Measurements from ENCODE around the gene ZNF777.

The ZNF777 gene

DNA sequence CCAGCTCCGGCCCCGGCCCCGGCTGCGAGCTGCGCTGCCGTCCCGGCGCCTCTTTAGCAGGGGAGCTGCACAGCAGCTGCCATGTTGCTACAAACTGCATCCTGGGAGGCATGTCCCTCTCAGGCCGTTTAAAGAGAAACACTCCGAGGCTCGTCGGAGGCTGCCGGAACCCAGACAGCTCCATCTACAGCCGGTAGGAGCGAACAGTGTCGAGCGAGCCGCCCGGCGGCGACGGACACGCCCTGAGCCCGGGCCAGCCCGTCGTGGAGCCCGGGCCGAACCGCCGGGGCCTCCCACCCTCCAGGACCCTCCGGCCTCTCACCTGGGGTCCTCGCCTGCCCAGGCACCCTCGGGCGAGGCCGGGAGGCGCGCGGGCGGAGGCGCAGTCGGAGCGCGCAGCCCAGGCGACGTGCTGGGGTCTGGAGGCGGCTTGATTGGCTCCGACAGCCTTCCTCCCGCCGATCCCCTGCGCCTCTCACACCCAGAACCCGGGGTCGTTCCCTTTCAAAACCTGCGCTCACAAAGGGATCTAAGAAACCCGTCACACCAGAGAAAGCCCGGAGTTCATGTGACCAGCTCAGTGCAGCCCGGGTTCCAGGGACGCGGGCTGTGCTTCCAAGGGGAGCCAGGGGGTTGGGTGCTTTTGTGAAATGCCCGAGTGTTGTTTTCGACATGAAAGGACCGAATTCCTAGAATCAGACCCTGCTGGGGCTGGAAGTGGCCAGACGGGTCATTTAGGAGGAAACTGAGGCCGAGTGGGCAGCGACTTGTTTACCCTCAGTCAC is at the start of gene ZNF777:
TSS of gene ZNF777 (minus strand) at position 570 of the 785 bp plus-strand sequence. CDS start 5,040 bp downstream, outside the sequence.
- Mint-ChIP-seq H3K4me3 (peak within 1 kb of the TSS; percentile 83), H3K4me1 (ENCODE audit: low read depth) (peaks cover 18% of the 10 kb centered on the region), H3K27me3 (ENCODE audit: low read depth) (peaks cover 16% of the 10 kb centered on the region)

DNA sequence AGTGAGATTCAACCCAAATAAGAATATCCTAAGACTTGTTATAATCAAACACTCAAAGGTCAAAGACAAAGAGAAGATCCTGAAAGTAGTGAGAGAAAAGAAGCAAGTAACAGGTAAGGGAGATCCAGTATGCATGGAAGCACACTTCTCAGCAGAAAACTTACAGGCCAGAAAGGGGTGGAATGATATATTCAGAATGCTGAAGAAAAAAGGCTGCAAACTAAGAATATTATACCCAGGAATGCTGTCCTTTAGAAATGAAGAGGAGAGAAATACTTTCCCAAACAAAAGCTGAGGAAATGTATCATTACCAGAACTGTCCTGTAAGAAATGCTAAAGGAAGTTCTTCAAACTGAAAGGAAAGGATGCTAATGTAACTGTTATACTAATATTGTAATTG is 49.4 kb upstream of the ZNF777 start:
- Mint-ChIP-seq H3K36me3 (ENCODE audit: low read depth) (peaks cover 3% of the 10 kb centered on the region), H3K9me3 (peaks cover 57% of the 10 kb centered on the region), H3K4me3 (no peak overlapping the region), H3K4me1 (ENCODE audit: low read depth) (no peaks in the 10 kb centered on the region), H3K27me3 (ENCODE audit: low read depth) (peaks cover 6% of the 10 kb centered on the region), H3K27ac (no peak overlapping the region)
- no peak for DNase-seq (ENCODE audit: low spot score)

More for the DNA sequence above, at the start of gene ZNF777:
- H3K36me3 Mint-ChIP-seq (ENCODE audit: low read depth): no peaks in the 10 kb centered on the region
- no peaks in the 10 kb centered on the region for H3K9me3 Mint-ChIP-seq
- DNase-seq (ENCODE audit: low spot score): peak; percentile 79
- peak within 1 kb of the TSS; percentile 70 for H3K27ac Mint-ChIP-seq

GRCh38 chr7:149509774-149510173 is 48.9 kb upstream of the ZNF777 start:
- DNase-seq (ENCODE audit: low spot score): no peak
- Mint-ChIP-seq H3K36me3 (ENCODE audit: low read depth) (peaks cover 3% of the 10 kb centered on the region), H3K9me3 (peaks cover 61% of the 10 kb centered on the region), H3K4me3 (no peak overlapping the region), H3K27ac (no peak overlapping the region), H3K4me1 (ENCODE audit: low read depth) (no peaks in the 10 kb centered on the region), H3K27me3 (ENCODE audit: low read depth) (peaks cover 6% of the 10 kb centered on the region)

DNA sequence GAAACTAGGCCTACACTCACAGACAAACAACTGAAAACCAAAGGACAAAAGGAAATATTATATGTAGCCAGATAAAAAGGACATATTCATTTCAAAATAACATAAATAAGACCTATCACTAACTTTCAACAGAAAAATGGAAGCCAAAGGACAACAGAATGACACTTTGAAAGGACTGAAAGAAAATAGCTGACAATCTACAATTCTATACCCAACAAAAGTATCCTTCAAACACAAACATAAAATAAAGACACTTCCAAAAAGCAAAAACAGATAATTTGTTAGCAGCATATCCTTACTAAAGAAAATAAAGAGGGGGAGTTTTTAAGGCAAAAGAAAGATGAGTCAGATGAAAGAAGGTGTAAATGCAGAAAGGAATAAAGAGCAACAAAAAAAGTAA is 44.7 kb upstream of the ZNF777 start:
- Mint-ChIP-seq H3K4me1 (ENCODE audit: low read depth) (peaks cover under 1% of the 10 kb centered on the region), H3K36me3 (ENCODE audit: low read depth) (peaks cover 3% of the 10 kb centered on the region), H3K27me3 (ENCODE audit: low read depth) (no peaks in the 10 kb centered on the region)

GRCh38 chr7:149501651-149502050 is 40.8 kb upstream of the ZNF777 start:
- Mint-ChIP-seq H3K4me1 (ENCODE audit: low read depth) (peaks cover 11% of the 10 kb centered on the region), H3K4me3 (no peak overlapping the region), H3K27me3 (ENCODE audit: low read depth) (no peaks in the 10 kb centered on the region), H3K27ac (no peak overlapping the region), H3K9me3 (peaks cover 10% of the 10 kb centered on the region), H3K36me3 (ENCODE audit: low read depth) (peaks cover 3% of the 10 kb centered on the region)
- no peak for DNase-seq (ENCODE audit: low spot score)

More for the DNA sequence above, 44.7 kb upstream of the ZNF777 start:
- no peak for DNase-seq (ENCODE audit: low spot score)
- H3K27ac Mint-ChIP-seq: no peak overlapping the region
- no peak overlapping the region for H3K4me3 Mint-ChIP-seq
- peaks cover 37% of the 10 kb centered on the region for H3K9me3 Mint-ChIP-seq

DNA sequence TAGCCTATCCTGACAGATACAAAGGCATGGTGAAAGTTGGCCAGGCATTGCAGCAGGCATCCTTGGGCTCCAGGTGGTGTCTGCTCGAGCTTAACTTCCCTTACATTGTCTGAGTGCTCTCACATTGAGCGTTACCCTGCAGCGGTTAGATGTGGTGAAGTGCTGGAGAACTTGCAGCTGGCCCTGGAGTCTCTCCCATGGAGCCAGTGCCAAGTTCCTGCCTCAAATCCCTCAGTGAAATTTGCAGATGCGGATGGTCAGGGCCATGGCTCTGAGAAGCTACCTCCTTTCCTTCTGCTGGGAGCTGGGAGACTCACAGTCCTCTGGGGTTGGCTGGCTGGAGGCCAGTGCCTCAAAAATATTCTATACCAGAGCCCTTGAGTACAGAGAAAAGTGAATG is 40.0 kb upstream of the ZNF777 start:
- H3K9me3 Mint-ChIP-seq: peaks cover 10% of the 10 kb centered on the region
- peaks cover 17% of the 10 kb centered on the region for H3K4me1 Mint-ChIP-seq (ENCODE audit: low read depth)
- no peak overlapping the region for H3K27ac Mint-ChIP-seq
- no peaks in the 10 kb centered on the region for H3K27me3 Mint-ChIP-seq (ENCODE audit: low read depth)
- no peak overlapping the region for H3K4me3 Mint-ChIP-seq
- DNase-seq (ENCODE audit: low spot score): no peak
- H3K36me3 Mint-ChIP-seq (ENCODE audit: low read depth): peaks cover 4% of the 10 kb centered on the region

GRCh38 chr7:149500201-149500600 is 39.3 kb upstream of the ZNF777 start:
- DNase-seq (ENCODE audit: low spot score): no peak
- no peaks in the 10 kb centered on the region for H3K27me3 Mint-ChIP-seq (ENCODE audit: low read depth)
- peaks cover 21% of the 10 kb centered on the region for H3K4me1 Mint-ChIP-seq (ENCODE audit: low read depth)
- peaks cover 5% of the 10 kb centered on the region for H3K9me3 Mint-ChIP-seq
- no peak overlapping the region for H3K27ac Mint-ChIP-seq
- H3K36me3 Mint-ChIP-seq (ENCODE audit: low read depth): peaks cover 5% of the 10 kb centered on the region
- no peak overlapping the region for H3K4me3 Mint-ChIP-seq

- no peak overlapping the region for H3K4me3 Mint-ChIP-seq
- H3K4me1 Mint-ChIP-seq (ENCODE audit: low read depth): peaks cover 25% of the 10 kb centered on the region
- peaks cover 14% of the 10 kb centered on the region for H3K36me3 Mint-ChIP-seq (ENCODE audit: low read depth)
- H3K27ac Mint-ChIP-seq: no peak overlapping the region
- no peak for DNase-seq (ENCODE audit: low spot score)
- H3K27me3 Mint-ChIP-seq (ENCODE audit: low read depth): no peaks in the 10 kb centered on the region
- no peaks in the 10 kb centered on the region for H3K9me3 Mint-ChIP-seq
Observed at GRCh38 chr7:149498811-149499210, 37.9 kb upstream of the ZNF777 start.

DNA sequence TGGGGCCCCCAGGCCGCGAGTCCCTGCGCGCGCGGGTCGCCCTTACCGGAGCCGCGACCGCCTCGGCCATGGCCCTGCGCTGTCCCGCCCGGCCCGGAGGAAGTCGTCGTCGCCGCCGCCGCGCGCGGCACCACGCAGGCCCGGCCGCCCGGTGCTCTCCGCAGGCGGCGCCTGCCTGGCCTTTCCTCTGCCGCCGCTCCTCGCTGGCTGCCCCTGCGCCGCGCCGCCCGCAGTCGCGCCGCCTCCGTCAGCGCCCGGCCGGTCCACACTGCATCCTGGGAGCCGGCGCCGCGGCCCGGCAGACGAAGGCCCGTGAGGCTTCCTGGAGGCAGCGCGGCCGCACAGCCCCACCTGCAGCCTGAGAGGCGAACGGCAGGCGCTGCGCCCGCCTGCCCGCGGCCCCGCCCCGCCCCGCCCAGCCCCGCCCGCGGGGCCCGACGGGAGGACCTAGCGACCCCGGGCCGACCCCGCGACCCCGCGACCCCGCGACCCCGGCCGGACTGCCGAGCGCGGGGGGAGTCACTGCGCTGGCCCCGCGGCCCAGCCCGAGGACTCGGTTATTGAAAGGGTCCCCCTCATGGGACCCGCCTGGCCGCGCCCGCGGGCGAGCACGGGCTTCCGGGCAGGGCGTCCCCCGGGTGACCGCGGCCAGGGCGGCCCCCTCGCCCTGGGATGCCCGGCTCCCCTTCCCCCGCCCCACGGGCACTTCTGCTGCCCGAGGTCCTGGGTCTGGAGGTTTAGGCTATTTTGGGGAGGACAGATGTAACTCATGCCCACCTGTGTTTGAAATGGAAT is 36.8 kb upstream of the ZNF777 start, which contains the start of gene ZNF746:
TSS of gene ZNF746 (minus strand) at position 343 of the 795 bp plus-strand sequence. CDS start at position 70, 273 bp downstream.
- DNase-seq (ENCODE audit: low spot score): peak; percentile 85
- Mint-ChIP-seq H3K27me3 (ENCODE audit: low read depth) (no peaks in the 10 kb centered on the region), H3K4me3 (peak within 1 kb of the TSS; percentile 97), H3K27ac (peak within 1 kb of the TSS; percentile 95), H3K9me3 (no peaks in the 10 kb centered on the region), H3K36me3 (ENCODE audit: low read depth) (peaks cover 23% of the 10 kb centered on the region), H3K4me1 (ENCODE audit: low read depth) (peaks cover 25% of the 10 kb centered on the region)

DNA sequence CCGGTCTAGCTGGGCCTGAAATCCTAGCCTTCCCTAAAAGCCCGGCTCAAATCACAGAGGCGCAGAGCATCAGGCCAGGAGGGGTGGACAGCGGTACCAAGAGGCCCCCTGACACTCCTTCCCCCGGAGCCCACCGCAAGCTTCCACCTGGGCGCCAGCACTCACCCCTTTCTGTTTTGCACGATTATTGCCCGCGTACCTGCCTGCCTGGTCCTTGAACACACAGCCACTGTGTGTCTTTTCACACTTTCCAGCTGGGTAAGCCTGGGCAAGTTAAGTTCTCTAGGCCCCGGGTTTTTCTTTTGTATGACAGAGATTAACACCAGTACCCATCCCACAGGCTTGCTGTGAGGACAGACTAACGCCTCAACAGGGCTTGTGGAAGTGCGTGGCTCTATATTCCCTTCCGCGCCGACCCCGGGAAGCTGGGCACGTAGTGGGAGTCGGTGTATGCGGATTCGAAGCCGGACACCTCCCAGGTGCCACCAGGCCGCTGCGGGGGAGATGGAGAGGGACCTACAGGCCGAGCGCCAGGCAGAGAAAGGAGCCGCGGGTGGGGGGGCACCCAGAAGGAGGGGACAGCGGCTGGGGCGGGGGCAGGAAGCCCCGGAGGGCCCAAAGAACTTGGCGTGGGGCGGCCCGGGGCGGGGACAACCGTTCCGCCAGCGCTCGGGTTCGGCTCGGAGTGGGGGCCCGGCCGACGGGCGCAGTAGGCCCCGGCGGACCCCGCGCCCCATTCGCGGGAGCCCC is 36.0 kb upstream of the ZNF777 start:
- Mint-ChIP-seq H3K9me3 (no peaks in the 10 kb centered on the region), H3K4me3 (peak overlapping the region; percentile 97), H3K4me1 (ENCODE audit: low read depth) (peaks cover 25% of the 10 kb centered on the region), H3K36me3 (ENCODE audit: low read depth) (peaks cover 31% of the 10 kb centered on the region), H3K27ac (peak overlapping the region; percentile 95), H3K27me3 (ENCODE audit: low read depth) (no peaks in the 10 kb centered on the region)
- DNase-seq (ENCODE audit: low spot score): peak; percentile 34

- H3K36me3 Mint-ChIP-seq (ENCODE audit: low read depth): peaks cover 32% of the 10 kb centered on the region
- H3K4me1 Mint-ChIP-seq (ENCODE audit: low read depth): peaks cover 25% of the 10 kb centered on the region
- no peak for DNase-seq (ENCODE audit: low spot score)
- H3K9me3 Mint-ChIP-seq: no peaks in the 10 kb centered on the region
- H3K4me3 Mint-ChIP-seq: peak overlapping the region; percentile 97
- no peaks in the 10 kb centered on the region for H3K27me3 Mint-ChIP-seq (ENCODE audit: low read depth)
- H3K27ac Mint-ChIP-seq: peak overlapping the region; percentile 41
Observed at GRCh38 chr7:149495785-149496641, 35.2 kb upstream of the ZNF777 start.

DNA sequence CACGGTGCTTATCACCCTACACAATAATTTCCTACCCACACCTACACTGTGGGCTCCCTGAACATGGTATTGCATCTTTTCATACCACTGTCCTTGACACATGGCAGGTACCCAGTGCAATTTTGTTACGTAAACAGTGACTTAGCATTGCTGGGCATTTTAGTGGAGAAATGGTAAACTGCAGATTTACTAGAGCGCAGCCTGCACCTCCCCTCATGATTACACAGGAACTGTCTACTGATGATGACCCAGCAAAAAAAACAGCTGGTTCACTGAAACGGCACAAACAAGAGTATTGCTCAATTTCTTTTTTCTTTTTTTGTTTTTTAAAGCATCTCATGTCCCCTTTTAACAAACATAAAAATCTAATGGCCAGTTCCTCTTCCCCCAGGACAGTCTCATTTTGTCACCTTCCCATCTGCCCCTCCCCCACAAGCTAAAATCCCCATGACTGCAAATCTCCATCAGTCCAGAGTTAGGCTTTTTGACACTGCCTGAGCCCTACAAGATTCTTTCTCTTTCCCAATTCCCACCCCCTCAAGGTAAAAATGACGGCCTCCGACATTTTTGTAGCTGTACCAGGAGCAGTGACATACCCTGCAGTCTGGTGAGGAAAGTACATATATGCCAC is 34.0 kb upstream of the ZNF777 start:
- Mint-ChIP-seq H3K4me1 (ENCODE audit: low read depth) (peaks cover 18% of the 10 kb centered on the region), H3K27ac (peak overlapping the region; percentile 35), H3K36me3 (ENCODE audit: low read depth) (peaks cover 44% of the 10 kb centered on the region), H3K27me3 (ENCODE audit: low read depth) (no peaks in the 10 kb centered on the region), H3K4me3 (no peak overlapping the region), H3K9me3 (no peaks in the 10 kb centered on the region)
- DNase-seq (ENCODE audit: low spot score): no peak
